Activated CD8-positive, alpha-beta T cell treated with anti-CD3 and anti-CD28 coated beads, Interleukin-2, amount 10 ng/mL, durations not matched to agents 7 days and 5 days (primary cell): ENCODE measurements around the gene TACR2. TPM values are rescaled to one million over a fixed set of nuclear protein-coding genes. Genes with fewer than 3 reads are reported as not detected.

ENCODE experiments used
- ATAC-seq: fragments of 150-1000 bp; cut with Tn5 transposase; one replicate; pipeline ENCODE4 v1.10.0; 2021; ENCODE audit warnings: moderate library complexity
- CTCF ChIA-PET: fragments of 350-600 bp; sonication (Branson Sonifier 250); formaldehyde crosslinking; loops from one replicate; lab custom pipeline; 2021; ENCODE audit warnings: antibody characterized with exemption; lab: Charles Lee
- POLR2A ChIA-PET: fragments of 350-600 bp; sonication (Branson Sonifier 250); formaldehyde crosslinking; loops from one replicate; lab custom pipeline; 2021; ENCODE audit warnings: antibody characterized with exemption; lab: Charles Lee
- DNase-seq: peaks from one replicate; pipeline ENCODE4 v3.0.0-alpha.2; 2020
- H3K27ac Mint-ChIP-seq: one replicate; pipeline ENCODE4 v1.8.0; 2021; ENCODE audit warnings: mild to moderate bottlenecking, mixed read lengths
- H3K27me3 Mint-ChIP-seq: one replicate; pipeline ENCODE4 v1.8.0; 2021; ENCODE audit warnings: low read depth, mixed read lengths
- H3K36me3 Mint-ChIP-seq: one replicate; pipeline ENCODE4 v1.8.0; 2021; ENCODE audit warnings: low read depth, mixed read lengths
- H3K4me1 Mint-ChIP-seq: one replicate; pipeline ENCODE4 v1.8.0; 2021; ENCODE audit warnings: low read depth, mixed read lengths
- H3K4me3 Mint-ChIP-seq: one replicate; pipeline ENCODE4 v1.8.0; 2021; ENCODE audit warnings: mild to moderate bottlenecking, mixed read lengths
- H3K9me3 Mint-ChIP-seq: one replicate; pipeline ENCODE4 v1.8.0; 2022; ENCODE audit warnings: mixed read lengths; ENCODE audit not compliant: insufficient read depth
- total RNA-seq, 2 experiments: library from RNA; stranded (reverse); gene quantifications; one replicate each; pipeline ENCODE4 v1.2.3, GENCODE V29; 2021

Gene TACR2
- total RNA-seq = not detected

DNA sequence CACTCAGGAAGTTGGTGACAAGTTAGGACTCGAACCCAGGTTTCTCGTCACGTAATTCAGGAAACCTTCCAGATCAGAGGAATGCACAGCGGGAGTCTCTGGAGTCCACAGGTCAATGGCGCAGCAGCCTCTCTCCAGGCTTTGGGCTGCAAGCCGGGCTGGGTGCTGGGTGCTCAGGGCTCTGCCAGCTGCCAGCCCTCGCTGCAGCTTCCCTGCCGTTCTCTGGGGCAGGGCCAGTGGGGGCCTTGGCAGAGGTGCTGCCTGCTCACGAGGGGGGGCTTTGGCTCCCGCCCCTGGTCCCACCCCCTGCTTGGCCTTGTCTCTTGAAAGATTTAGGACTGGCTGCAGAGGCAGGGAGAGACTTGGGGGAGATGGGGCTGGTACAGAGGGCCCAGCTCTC is at the start of gene TACR2:
TSS of gene TACR2 (minus strand) at position 224 of the 400 bp plus-strand sequence. CDS start 595 bp downstream, outside the sequence.
- no peaks in the 10 kb centered on the region for H3K27me3 Mint-ChIP-seq
- H3K36me3 Mint-ChIP-seq = no peaks in the 10 kb centered on the region
- no peak within 1 kb of the TSS for H3K27ac Mint-ChIP-seq
- ChIA-PET POLR2A (no interaction called here), CTCF (interaction anchor here (1.1 to 2.8 kb wide), 4 partner anchors 9 to 44 kb away, joined by 3 to 11 read pairs (median 5); no protein-coding TSS in a partner anchor)
- ATAC-seq (no peak), DNase-seq (no peak)
- no peaks in the 10 kb centered on the region for H3K9me3 Mint-ChIP-seq
- peaks cover 4% of the 10 kb centered on the region for H3K4me1 Mint-ChIP-seq
- no peak within 1 kb of the TSS for H3K4me3 Mint-ChIP-seq

DNA sequence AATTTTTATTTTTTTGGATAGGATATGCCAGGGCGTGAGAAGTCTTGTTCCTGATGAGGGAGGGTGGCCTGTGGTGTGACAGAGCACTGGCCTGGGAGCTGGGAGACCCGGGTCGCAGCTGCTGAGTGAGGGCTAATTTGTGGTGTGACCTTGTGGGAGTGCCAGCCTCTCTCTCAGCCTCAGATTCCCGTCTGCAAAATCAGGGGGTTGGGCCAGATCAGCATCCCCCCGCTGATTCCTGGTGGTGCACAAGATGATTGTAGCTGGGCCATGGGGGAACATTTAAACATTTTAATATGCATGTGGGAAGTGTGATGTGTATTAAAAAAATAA is 49.4 kb upstream of the TACR2 start:
- DNase-seq (no peak), ATAC-seq (no peak)
- no peaks in the 10 kb centered on the region for H3K36me3 Mint-ChIP-seq
- no peak overlapping the region for H3K4me3 Mint-ChIP-seq
- peak overlapping the region; percentile 94 for H3K27ac Mint-ChIP-seq
- CTCF ChIA-PET = interaction anchor here (0.6 to 2.6 kb wide), 5 partner anchors 16 to 49 kb away, joined by 3 to 24 read pairs (median 5); partner anchors contain the start of gene TSPAN15
- H3K4me1 Mint-ChIP-seq = peaks cover 65% of the 10 kb centered on the region
- H3K27me3 Mint-ChIP-seq = peaks cover 13% of the 10 kb centered on the region
- no peaks in the 10 kb centered on the region for H3K9me3 Mint-ChIP-seq
- POLR2A ChIA-PET = no interaction called here

DNA sequence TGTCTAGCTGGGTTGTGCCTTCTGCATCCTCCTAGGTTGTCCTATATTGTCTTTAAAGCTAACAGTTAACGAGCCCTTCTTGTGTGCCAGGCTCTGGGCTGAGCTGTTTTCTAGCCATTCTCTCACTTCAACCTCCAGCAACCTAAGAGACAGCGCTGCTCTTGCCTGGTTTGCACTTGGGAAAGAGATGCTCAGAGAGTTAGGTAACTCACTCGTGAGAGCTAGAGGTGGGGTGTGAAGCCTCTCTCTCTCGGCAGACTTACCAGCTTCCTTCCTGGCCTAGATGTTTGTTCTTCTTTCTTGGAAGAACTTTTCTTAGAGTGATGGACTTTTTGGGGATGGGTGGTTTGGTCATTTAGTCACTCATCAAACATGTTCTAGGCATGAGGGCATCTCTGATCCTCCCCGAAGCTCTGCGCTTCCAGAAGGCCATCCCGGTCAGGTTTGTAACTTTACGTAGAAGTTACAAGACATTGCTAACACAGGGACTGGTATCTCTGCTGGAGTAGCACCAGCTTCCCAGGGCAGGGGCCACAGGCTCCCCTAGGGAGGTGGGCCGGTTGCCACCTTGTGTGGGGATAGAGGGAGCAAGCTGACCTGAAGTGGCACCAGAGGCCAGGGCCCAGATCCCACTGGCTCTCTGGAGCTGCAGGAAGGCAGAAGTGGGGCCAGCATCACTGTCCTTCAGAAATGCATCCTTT is 48.9 kb upstream of the TACR2 start:
- CTCF ChIA-PET = interaction anchor here (0.6 to 2.6 kb wide), 6 partner anchors 15 to 58 kb away, joined by 3 to 24 read pairs (median 4); partner anchors contain the start of gene TSPAN15
- H3K9me3 Mint-ChIP-seq = no peaks in the 10 kb centered on the region
- peaks cover 70% of the 10 kb centered on the region for H3K4me1 Mint-ChIP-seq
- POLR2A ChIA-PET = no interaction called here
- H3K4me3 Mint-ChIP-seq = peak overlapping the region; percentile 42
- H3K27ac Mint-ChIP-seq = peak overlapping the region; percentile 94
- ATAC-seq (peak; percentile 61), DNase-seq (peak; percentile 42)
- H3K27me3 Mint-ChIP-seq = peaks cover 8% of the 10 kb centered on the region
- H3K36me3 Mint-ChIP-seq = no peaks in the 10 kb centered on the region

DNA sequence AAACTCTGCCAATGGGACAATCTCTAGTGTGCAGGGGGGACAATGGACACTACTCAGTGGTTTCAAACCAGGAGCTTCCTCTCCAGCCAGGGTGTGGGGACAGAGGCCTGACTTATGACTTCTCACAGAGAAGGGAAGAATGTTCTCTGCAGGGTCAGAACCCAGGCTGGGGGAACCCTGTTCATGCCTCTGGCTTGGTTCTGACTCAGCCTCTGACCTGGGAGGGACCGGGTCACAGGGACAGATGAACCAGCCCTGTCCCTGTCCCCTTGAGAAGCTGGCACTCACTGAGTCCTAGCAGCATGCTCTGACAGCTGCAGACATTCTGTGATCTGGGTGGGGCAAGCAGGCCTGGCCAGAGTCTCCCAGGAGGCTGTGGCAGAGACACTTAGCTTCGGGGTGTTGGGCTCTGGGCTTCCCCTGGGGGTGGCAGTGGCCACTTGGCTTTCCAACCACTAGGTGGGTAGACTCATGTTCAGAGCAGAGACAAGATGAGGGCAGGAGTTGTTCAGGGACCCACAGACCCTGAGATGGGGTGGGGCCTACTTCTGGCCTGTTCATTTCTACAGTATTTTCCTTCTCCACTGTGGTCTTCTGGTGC is 48.2 kb upstream of the TACR2 start:
- DNase-seq (peak; percentile 30), ATAC-seq (peak; percentile 68)
- Mint-ChIP-seq H3K9me3 (no peaks in the 10 kb centered on the region), H3K27ac (peak overlapping the region; percentile 94), H3K27me3 (peaks cover 3% of the 10 kb centered on the region), H3K36me3 (no peaks in the 10 kb centered on the region), H3K4me1 (peaks cover 70% of the 10 kb centered on the region), H3K4me3 (peak overlapping the region; percentile 42)
- ChIA-PET POLR2A (interaction anchor here (0.6 kb wide), 1 partner anchor 41 kb away, joined by 3 read pairs; no protein-coding TSS in a partner anchor), CTCF (interaction anchor here (1.0 to 2.6 kb wide), 5 partner anchors 15 to 57 kb away, joined by 3 to 24 read pairs (median 5); partner anchors contain the start of gene TSPAN15)

DNA sequence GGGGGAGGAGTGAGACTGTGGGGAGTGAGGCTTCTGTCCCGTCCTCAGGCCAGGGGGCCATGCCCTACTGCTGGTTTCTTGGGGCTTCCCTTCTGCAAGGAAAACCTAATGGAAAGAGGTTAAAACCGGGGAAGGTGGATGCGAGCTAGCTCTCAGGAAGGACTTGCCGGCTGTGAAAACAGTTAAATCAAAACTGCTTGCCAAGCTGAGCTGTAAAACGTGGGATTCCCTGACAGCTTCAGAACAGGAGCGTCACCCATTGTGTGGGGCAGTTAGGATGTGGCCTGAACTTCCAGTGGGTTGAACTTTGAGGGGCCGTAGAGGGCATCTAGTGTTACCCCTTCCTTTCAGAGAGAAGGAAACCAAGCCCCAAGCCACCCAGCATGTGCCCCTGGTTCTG is 47.7 kb upstream of the TACR2 start:
- Mint-ChIP-seq H3K27me3 (no peaks in the 10 kb centered on the region), H3K27ac (peak overlapping the region; percentile 94), H3K4me3 (no peak overlapping the region), H3K36me3 (no peaks in the 10 kb centered on the region), H3K9me3 (no peaks in the 10 kb centered on the region), H3K4me1 (peaks cover 67% of the 10 kb centered on the region)
- POLR2A ChIA-PET = interaction anchor here (0.6 kb wide), 1 partner anchor 40 kb away, joined by 3 read pairs; no protein-coding TSS in a partner anchor
- CTCF ChIA-PET = interaction anchor here (1.0 to 1.8 kb wide), 4 partner anchors 14 to 56 kb away, joined by 3 to 24 read pairs (median 4); partner anchors contain the start of gene TSPAN15
- ATAC-seq (no peak), DNase-seq (no peak)

DNA sequence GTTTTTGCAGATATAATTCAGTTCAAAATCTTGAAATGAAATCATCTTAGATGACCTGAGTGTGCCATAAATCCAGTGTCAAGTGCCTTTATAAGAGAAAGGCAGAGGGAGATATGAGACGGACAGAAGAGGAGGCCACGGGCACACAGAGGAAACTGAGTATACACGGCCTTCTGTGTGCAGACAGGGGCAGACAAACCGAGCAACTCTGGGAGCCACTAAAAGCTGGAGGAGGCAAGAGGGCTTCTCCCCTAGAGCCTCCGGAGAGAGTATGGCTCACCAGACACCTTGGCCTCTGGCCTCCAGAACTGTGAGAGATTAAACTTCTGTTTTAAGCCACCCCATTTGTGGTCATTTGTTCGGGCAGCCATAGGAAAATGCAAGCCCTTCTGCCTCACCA is 47.2 kb upstream of the TACR2 start:
- CTCF ChIA-PET = no interaction called here
- H3K36me3 Mint-ChIP-seq = no peaks in the 10 kb centered on the region
- DNase-seq (no peak), ATAC-seq (no peak)
- H3K27ac Mint-ChIP-seq = peak overlapping the region; percentile 94
- H3K9me3 Mint-ChIP-seq = no peaks in the 10 kb centered on the region
- H3K4me1 Mint-ChIP-seq = peaks cover 67% of the 10 kb centered on the region
- no peaks in the 10 kb centered on the region for H3K27me3 Mint-ChIP-seq
- POLR2A ChIA-PET = no interaction called here
- H3K4me3 Mint-ChIP-seq = no peak overlapping the region

DNA sequence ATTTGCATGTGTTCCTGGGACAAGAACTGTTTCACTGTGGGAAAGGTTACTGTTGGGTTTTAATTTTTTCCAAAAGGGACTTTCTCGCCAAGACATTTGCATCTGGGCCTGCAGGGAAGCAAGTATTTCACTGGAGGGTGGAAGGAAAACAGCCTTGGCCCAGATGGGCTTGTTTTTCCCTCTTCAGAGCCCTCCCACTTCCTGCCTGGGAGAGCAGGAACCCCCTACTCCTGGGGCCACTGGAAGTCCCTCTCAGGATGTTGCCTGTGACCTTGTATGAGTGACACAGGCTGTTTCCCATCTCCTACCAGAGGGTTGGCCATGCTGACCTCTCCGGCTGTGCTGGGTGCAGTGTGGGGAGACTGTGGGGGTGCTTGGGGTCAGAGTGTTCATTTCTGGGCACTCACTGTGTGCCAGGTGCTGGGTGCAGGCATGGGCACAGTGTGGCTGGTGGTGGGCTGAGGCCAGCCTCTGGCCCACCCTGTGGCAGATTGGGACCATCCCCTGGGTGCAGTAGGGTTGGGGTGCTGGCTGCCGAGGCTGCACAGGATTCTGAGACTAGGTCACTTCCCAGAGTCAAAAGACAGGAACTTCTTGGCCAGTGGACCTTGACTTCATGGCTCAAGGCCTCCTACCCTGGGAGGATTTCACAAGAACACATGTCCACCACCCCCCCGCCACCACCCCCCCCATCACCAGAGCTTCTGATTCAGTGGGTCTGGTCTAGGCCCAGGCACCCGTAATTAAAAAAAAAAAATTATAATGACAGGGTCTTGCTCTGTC is 44.7 kb upstream of the TACR2 start:
- CTCF ChIA-PET = no interaction called here
- Mint-ChIP-seq H3K27ac (no peak overlapping the region), H3K9me3 (no peaks in the 10 kb centered on the region), H3K4me1 (peaks cover 51% of the 10 kb centered on the region), H3K4me3 (no peak overlapping the region), H3K36me3 (no peaks in the 10 kb centered on the region), H3K27me3 (no peaks in the 10 kb centered on the region)
- ATAC-seq (no peak), DNase-seq (no peak)
- POLR2A ChIA-PET = no interaction called here

DNA sequence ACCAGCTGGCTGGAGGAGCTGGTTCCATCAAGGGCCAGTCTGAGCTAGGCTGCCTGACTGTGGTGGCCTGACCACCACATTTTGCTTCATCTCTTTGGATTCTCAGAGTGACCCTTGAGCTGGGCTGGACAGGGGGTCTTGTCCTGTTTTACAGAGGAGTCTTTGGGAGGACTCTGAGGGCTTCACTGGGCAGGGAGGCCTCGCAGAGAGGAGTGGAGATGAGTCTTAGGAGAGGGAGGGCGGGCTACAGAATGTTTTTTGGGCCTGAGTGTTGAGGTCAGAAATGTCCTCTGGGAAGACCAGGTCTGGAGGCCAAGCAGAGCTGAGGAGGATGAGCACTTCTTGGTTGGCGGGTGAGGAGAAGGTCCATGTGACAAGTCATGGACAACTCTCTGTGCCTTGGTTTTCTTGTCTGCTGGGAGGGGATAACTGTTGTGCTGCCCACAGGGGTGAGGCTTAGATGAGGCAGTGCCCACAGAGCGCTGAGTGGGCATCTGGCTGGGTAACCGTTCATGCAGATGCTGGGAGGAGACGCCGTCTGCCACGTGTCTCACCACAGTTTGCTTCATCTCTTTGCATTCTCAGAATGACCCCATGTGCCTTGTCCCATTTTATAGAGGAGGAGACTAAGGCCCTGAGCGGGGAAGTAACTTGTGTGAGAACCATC is 44.0 kb upstream of the TACR2 start:
- no peaks in the 10 kb centered on the region for H3K27me3 Mint-ChIP-seq
- ChIA-PET POLR2A (no interaction called here), CTCF (no interaction called here)
- ATAC-seq (no peak), DNase-seq (no peak)
- H3K9me3 Mint-ChIP-seq = no peaks in the 10 kb centered on the region
- peaks cover 44% of the 10 kb centered on the region for H3K4me1 Mint-ChIP-seq
- no peak overlapping the region for H3K4me3 Mint-ChIP-seq
- peak overlapping the region; percentile 17 for H3K27ac Mint-ChIP-seq
- no peaks in the 10 kb centered on the region for H3K36me3 Mint-ChIP-seq

DNA sequence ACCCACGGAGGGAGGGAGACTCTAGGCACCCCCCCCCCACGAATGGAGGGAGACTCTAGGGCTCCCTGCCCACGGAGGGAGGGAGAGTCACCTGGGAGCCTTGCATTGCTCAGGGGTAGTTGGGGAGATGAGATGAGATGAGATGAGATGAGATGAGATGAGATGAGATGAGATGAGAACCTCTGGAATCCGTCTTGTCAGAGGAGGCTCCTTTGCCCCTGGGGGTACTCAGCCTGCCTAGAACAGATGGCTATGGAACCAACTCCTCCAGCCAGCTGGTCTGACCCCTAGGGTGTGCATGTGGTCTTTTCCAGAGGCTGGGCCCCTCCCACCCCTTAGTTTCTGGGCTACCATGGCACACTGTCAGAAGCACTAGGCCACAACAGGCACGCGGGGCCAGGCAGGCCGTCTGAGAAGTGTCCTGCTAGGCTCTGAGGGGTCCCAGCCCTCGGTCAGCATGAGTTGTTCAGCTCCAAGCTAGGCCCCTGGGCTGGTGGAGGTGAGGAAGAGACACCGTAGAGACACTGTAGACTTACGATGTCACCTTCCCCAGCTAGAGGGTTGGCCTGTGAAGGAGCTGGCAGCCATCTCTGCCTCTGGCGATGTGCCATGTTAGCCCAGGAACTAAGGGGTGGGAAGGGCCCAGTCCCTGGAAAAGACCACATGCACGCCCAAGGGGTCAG is 43.3 kb upstream of the TACR2 start:
- no peaks in the 10 kb centered on the region for H3K36me3 Mint-ChIP-seq
- ATAC-seq = no peak
- POLR2A ChIA-PET = no interaction called here
- H3K4me1 Mint-ChIP-seq = peaks cover 37% of the 10 kb centered on the region
- H3K27ac Mint-ChIP-seq = peak overlapping the region; percentile 17
- H3K27me3 Mint-ChIP-seq = no peaks in the 10 kb centered on the region
- H3K4me3 Mint-ChIP-seq = no peak overlapping the region
- no peaks in the 10 kb centered on the region for H3K9me3 Mint-ChIP-seq
- CTCF ChIA-PET = interaction anchor here (1.0 kb wide), 1 partner anchor 9 kb away, joined by 3 read pairs; the partner anchor contains the start of gene TSPAN15
- no peak for DNase-seq

DNA sequence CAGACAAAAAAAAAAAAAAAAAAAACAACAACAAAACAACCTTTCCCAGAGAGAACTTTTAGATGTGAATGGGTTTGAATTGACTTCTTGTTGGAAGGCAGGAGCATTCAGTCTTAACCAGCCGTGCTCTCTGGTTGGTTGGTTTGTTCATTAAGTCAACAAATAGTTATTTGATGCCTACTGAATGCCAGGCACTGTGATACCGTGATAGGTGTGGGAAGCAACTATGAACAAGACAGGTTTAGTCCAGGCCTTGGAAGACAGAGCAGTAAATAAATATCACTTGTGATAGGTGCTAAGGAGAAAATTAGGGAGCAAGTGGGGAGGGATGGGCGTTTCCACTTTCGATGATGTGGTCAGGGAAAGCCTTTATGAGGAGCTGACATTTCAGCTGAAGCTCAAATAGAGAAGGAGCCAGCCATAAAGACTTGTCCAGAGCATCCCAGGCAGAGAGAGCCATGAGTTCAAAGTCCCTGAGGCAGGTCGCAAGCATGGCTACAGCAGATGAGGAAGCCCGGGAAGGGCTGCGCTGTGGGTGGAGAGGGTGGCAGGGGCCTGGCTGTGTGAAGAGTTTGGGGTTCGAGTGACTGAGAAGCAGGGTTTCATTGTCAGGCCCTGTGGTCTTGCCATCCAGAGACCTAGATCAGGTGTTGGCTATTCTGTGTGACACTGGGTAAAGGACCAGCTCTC is 42.5 kb upstream of the TACR2 start:
- DNase-seq (no peak), ATAC-seq (no peak)
- POLR2A ChIA-PET = no interaction called here
- Mint-ChIP-seq H3K4me1 (peaks cover 29% of the 10 kb centered on the region), H3K9me3 (no peaks in the 10 kb centered on the region), H3K27ac (no peak overlapping the region), H3K36me3 (no peaks in the 10 kb centered on the region), H3K27me3 (no peaks in the 10 kb centered on the region), H3K4me3 (no peak overlapping the region)
- CTCF ChIA-PET = interaction anchor here (1.0 kb wide), 1 partner anchor 8 kb away, joined by 3 read pairs; the partner anchor contains the start of gene TSPAN15
